Mesenchymal stem cell (in vitro differentiated cells and primary cell): ENCODE results near the gene RABEPK.

Source experiments
- DNase-seq: peaks from one replicate; pipeline ENCODE4 v3.0.0-alpha.2; 2013
- H2AFZ ChIP-seq: one replicate; pipeline ENCODE4 v1.6.1; 2013; ENCODE audit warnings: low read depth, mild to moderate bottlenecking, control low read depth, inconsistent platforms, low read length, moderate library complexity
- H2AK5ac ChIP-seq: 2 replicates; pipeline ENCODE4 v1.6.1; 2013; ENCODE audit warnings: low read length, moderate library complexity, mild to moderate bottlenecking, inconsistent platforms; ENCODE audit not compliant: severe bottlenecking
- H2BK120ac ChIP-seq: one replicate; pipeline ENCODE4 v1.6.1; 2013; ENCODE audit warnings: low read depth, mild to moderate bottlenecking, inconsistent platforms, low read length, moderate library complexity
- H2BK12ac ChIP-seq, 2 experiments: one replicate each; pipeline ENCODE4 v1.6.1; 2013; ENCODE audit warnings: inconsistent platforms in 2 of 2, low read length in 2 of 2, mild to moderate bottlenecking in 2 of 2, moderate library complexity in 2 of 2, control low read depth in 1 of 2
- H2BK15ac ChIP-seq: one replicate; pipeline ENCODE4 v1.6.1; 2013; ENCODE audit warnings: mild to moderate bottlenecking, low read depth, inconsistent platforms; ENCODE audit not compliant: poor library complexity, severe bottlenecking
- H2BK5ac ChIP-seq: 2 replicates; pipeline ENCODE4 v1.6.1; 2013; ENCODE audit warnings: low read depth, mild to moderate bottlenecking, low read length, control low read depth, inconsistent platforms; ENCODE audit not compliant: poor library complexity, severe bottlenecking
- H3K14ac ChIP-seq, 2 experiments: one replicate each; pipeline ENCODE4 v1.6.1; 2013; ENCODE audit warnings: inconsistent platforms in 2 of 2, low read length in 2 of 2, control low read depth in 1 of 2, mild to moderate bottlenecking in 1 of 2, moderate library complexity in 1 of 2
- H3K18ac ChIP-seq, 2 experiments: one replicate each; pipeline ENCODE4 v1.6.1; 2013; ENCODE audit warnings: inconsistent platforms in 2 of 2, low read length in 2 of 2, control low read depth in 1 of 2, low read depth in 1 of 2, mild to moderate bottlenecking in 1 of 2
- H3K23ac ChIP-seq, 2 experiments: one replicate each; pipeline ENCODE4 v1.6.1; 2013; ENCODE audit warnings: inconsistent platforms in 2 of 2, low read length in 2 of 2, mild to moderate bottlenecking in 2 of 2, moderate library complexity in 2 of 2, control low read depth in 1 of 2
- H3K27ac ChIP-seq: 2 replicates; pipeline ENCODE4 v1.5.1; 2013; ENCODE audit warnings: mild to moderate bottlenecking, moderate library complexity, low read length, control low read depth, inconsistent platforms; ENCODE audit not compliant: poor library complexity, severe bottlenecking
- H3K27me3 ChIP-seq, 2 experiments: 2 replicates each; pipeline versions ENCODE4 v1.6.1 to v1.7.0; 2013; ENCODE audit warnings: low read length in 2 of 2, mild to moderate bottlenecking in 2 of 2, moderate library complexity in 2 of 2, control low read depth in 1 of 2, inconsistent platforms in 1 of 2; ENCODE audit not compliant: control insufficient read depth in 1 of 2, insufficient read depth in 1 of 2
- H3K36me3 ChIP-seq, 2 experiments: 2 replicates each; pipeline versions ENCODE4 v1.6.1 to v1.7.0; 2013; ENCODE audit warnings: low read length in 2 of 2, control low read depth in 1 of 2, inconsistent platforms in 1 of 2, low read depth in 1 of 2, mild to moderate bottlenecking in 1 of 2; ENCODE audit not compliant: insufficient read depth in 2 of 2, control insufficient read depth in 1 of 2
- H3K4ac ChIP-seq, 2 experiments: one replicate each; pipeline ENCODE4 v1.6.1; 2013; ENCODE audit warnings: inconsistent platforms in 2 of 2, low read length in 2 of 2, mild to moderate bottlenecking in 2 of 2, moderate library complexity in 2 of 2, control low read depth in 1 of 2, low read depth in 1 of 2
- H3K4me1 ChIP-seq: 2 replicates; pipeline ENCODE4 v1.6.1; 2013; ENCODE audit warnings: low read depth, low read length, control low read depth; ENCODE audit not compliant: control insufficient read depth, insufficient read depth
- H3K4me2 ChIP-seq: 2 replicates; pipeline ENCODE4 v1.6.1; 2013; ENCODE audit warnings: low read length, mild to moderate bottlenecking, inconsistent platforms; ENCODE audit not compliant: poor library complexity, severe bottlenecking
- H3K4me3 ChIP-seq, 2 experiments: 2 replicates each; pipeline versions ENCODE4 v1.5.1 to v1.7.0; 2013; ENCODE audit warnings: low read length in 2 of 2, mild to moderate bottlenecking in 2 of 2, control low read depth in 1 of 2, low read depth in 1 of 2; ENCODE audit not compliant: insufficient read depth in 1 of 2
- H3K79me1 ChIP-seq: replicated peaks from 2 replicates; pipeline ENCODE4 v1.6.1; 2013; ENCODE audit warnings: mild to moderate bottlenecking, control low read depth, low read length, inconsistent platforms; ENCODE audit not compliant: poor library complexity, severe bottlenecking
- H3K9ac ChIP-seq: 2 replicates; pipeline ENCODE4 v1.7.0; 2013; ENCODE audit warnings: mild to moderate bottlenecking, low read length, moderate library complexity
- H3K9me3 ChIP-seq: 2 replicates; pipeline ENCODE4 v1.7.0; 2013; ENCODE audit warnings: mild to moderate bottlenecking, low read length; ENCODE audit not compliant: control insufficient read depth
- H4K8ac ChIP-seq: one replicate; pipeline ENCODE4 v1.6.1; 2013; ENCODE audit warnings: inconsistent platforms, mild to moderate bottlenecking, low read length, moderate library complexity
- H4K91ac ChIP-seq: one replicate; pipeline ENCODE4 v1.6.1; 2013; ENCODE audit warnings: mild to moderate bottlenecking, low read length, inconsistent platforms
- WGBS: methylation state at CpG from one replicate; pipeline ENCODE4 v1.1.7; 2013; ENCODE audit warnings: mixed read lengths; 5-methylcytosine and 5-hydroxymethylcytosine counted together

RABEPK gene

GRCh38 chr9:125166762-125167161 lies 33.6 kb upstream of the RABEPK start:
- Histone ChIP-seq H3K27ac (no peak overlapping the region), H3K9me3 (no peaks in the 10 kb centered on the region), H3K27me3 (no peaks in the 10 kb centered on the region), H3K4me1 (peaks cover 1% of the 10 kb centered on the region), H3K4ac (no peak overlapping the region), H3K23ac (no peak overlapping the region), H2AFZ (no peak overlapping the region), H3K36me3 (peaks cover 3 to 20% of the 10 kb centered on the region in 2 experiments), H3K4me3 (no peak overlapping the region), H3K9ac (no peak overlapping the region), H2BK12ac (no peak overlapping the region), H3K4me2 (no peak overlapping the region), H3K79me1 (peaks cover 3% of the 10 kb centered on the region), H4K91ac (no peak overlapping the region), H2BK5ac (no peak overlapping the region), H2BK120ac (no peak overlapping the region), H2BK15ac (no peak overlapping the region), H3K14ac (no peak overlapping the region), H2AK5ac (no peak overlapping the region), H3K18ac (no peak overlapping the region), H4K8ac (no peak overlapping the region)
- WGBS = 50% methylated on average over 2 of the region's 2 CpGs
- DNase-seq = no peak

DNA sequence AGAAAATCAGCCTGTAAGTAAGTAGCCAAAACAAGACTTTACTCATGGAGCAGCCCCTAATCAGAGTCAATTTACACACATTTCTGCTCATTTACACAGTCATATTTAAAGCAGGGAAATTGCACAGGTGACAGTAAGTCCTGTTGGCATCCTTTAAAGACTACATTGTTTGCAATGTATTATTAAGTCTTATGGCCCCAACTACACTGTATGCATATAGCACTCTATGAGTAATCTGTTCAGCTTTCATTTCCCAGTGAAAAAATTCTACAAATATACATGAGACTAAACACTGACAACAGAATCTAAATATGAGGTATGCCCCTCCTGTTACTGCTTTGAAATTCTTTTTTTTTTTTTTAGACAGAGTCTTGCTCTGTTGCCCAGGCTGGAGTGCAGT lies 30.4 kb upstream of the RABEPK start:
- no peak overlapping the region for H2BK15ac ChIP-seq
- no peak overlapping the region for H3K4ac ChIP-seq
- H3K4me3 ChIP-seq = no peak overlapping the region
- no peak overlapping the region for H3K18ac ChIP-seq
- no peak overlapping the region for H4K91ac ChIP-seq
- no peak overlapping the region for H2BK5ac ChIP-seq
- H3K4me1 ChIP-seq = peaks cover 1% of the 10 kb centered on the region
- H2AK5ac ChIP-seq = no peak overlapping the region
- no peak overlapping the region for H3K14ac ChIP-seq
- peaks cover 3 to 20% of the 10 kb centered on the region in 2 experiments for H3K36me3 ChIP-seq
- H2BK120ac ChIP-seq = no peak overlapping the region
- H3K9ac ChIP-seq = no peak overlapping the region
- no peaks in the 10 kb centered on the region for H3K27me3 ChIP-seq
- no peak overlapping the region for H3K4me2 ChIP-seq
- no peak overlapping the region for H2AFZ ChIP-seq
- no peak overlapping the region for H3K23ac ChIP-seq
- DNase-seq = no peak
- no peak overlapping the region for H4K8ac ChIP-seq
- H2BK12ac ChIP-seq = no peak overlapping the region
- H3K79me1 ChIP-seq = no peaks in the 10 kb centered on the region
- no peaks in the 10 kb centered on the region for H3K9me3 ChIP-seq
- no peak overlapping the region for H3K27ac ChIP-seq

DNA sequence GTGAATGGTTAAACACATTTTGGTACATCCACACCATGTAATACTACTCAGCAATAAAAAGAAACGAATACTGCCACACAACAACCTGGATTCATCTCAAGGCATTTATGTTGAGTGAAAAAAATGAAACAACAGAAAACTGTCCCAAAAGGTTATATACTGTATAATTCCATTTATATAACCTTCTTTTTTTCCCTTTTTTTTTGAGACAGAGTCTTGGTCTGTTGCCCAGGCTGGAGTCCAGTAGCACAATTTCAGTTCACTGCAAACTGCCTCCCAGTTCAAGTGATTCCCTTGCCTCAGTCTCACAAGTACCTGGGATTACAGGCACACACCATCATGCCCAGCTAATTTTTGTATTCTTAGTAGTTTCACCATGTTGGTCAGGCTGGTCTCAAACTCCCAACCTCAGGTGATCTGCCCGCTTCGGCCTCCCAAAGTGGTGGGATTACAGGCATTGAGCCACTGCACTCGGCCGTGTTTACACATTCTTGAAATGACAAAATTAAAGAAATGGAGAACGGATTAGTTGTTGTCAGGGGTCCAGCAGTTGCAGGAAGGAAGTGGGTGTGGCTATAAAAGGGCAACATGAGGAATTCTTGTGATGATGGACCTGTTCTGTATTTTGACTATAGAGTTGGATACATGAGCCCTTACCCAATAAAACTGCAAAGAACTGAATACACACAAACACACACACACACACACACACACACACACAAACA lies 28.1 kb upstream of the RABEPK start:
- H3K4me1 ChIP-seq = peaks cover 1% of the 10 kb centered on the region
- no peak overlapping the region for H3K4me3 ChIP-seq
- H2AFZ ChIP-seq = no peak overlapping the region
- no peak overlapping the region for H3K27ac ChIP-seq
- no peak for DNase-seq
- H3K9me3 ChIP-seq = no peaks in the 10 kb centered on the region
- H3K18ac ChIP-seq = no peak overlapping the region
- no peak overlapping the region for H3K9ac ChIP-seq
- H2BK12ac ChIP-seq = no peak overlapping the region
- no peak overlapping the region for H2AK5ac ChIP-seq
- no peak overlapping the region for H3K14ac ChIP-seq
- no peak overlapping the region for H2BK120ac ChIP-seq
- H3K79me1 ChIP-seq = peaks cover 3% of the 10 kb centered on the region
- no peak overlapping the region for H2BK15ac ChIP-seq
- no peak overlapping the region for H4K91ac ChIP-seq
- H2BK5ac ChIP-seq = no peak overlapping the region
- H3K4ac ChIP-seq = no peak overlapping the region
- H3K23ac ChIP-seq = no peak overlapping the region
- H3K36me3 ChIP-seq = peaks cover 3 to 20% of the 10 kb centered on the region in 2 experiments
- 66% methylated on average over 6 of the region's 6 CpGs for WGBS
- H3K4me2 ChIP-seq = no peak overlapping the region
- H4K8ac ChIP-seq = no peak overlapping the region
- H3K27me3 ChIP-seq = no peaks in the 10 kb centered on the region

GRCh38 chr9:125176636-125177035 lies 23.7 kb upstream of the RABEPK start:
- Histone ChIP-seq H3K36me3 (no peaks in the 10 kb centered on the region), H3K27ac (no peak overlapping the region), H3K4ac (no peak overlapping the region), H3K14ac (no peak overlapping the region), H2AFZ (no peak overlapping the region), H2AK5ac (no peak overlapping the region), H3K4me3 (peak overlapping the region in 1 of 2 experiments; percentile 57), H4K91ac (no peak overlapping the region), H2BK12ac (no peak overlapping the region), H4K8ac (no peak overlapping the region), H2BK120ac (no peak overlapping the region), H3K4me1 (peaks cover 1% of the 10 kb centered on the region), H3K4me2 (no peak overlapping the region), H3K79me1 (peaks cover 4% of the 10 kb centered on the region), H3K27me3 (no peaks in the 10 kb centered on the region), H3K9ac (peak overlapping the region; percentile 76), H2BK5ac (no peak overlapping the region), H3K9me3 (no peaks in the 10 kb centered on the region), H3K18ac (no peak overlapping the region), H2BK15ac (no peak overlapping the region), H3K23ac (no peak overlapping the region)
- DNase-seq = no peak
- WGBS = 100% methylated on average over 1 of the region's 3 CpGs
